Gastroesophageal sphincter (tissue), 4 donors: ENCODE results near the gene PNPLA8. TPM values are rescaled to one million over a fixed set of nuclear protein-coding genes. Genes with fewer than 3 reads are reported as not detected.
"Not testable (repeated sequence)": the region's sequence is repeated elsewhere in the genome, so short reads cannot be mapped to it uniquely, and the experiment has no call there.

Experiments used
- ATAC-seq: fragments of 150-250 bp; one replicate; pipeline ENCODE4 v1.9.1; 2016; ENCODE audit warnings: mild to moderate bottlenecking, moderate library complexity
- H3K27ac ChIP-seq, 4 donors: fragments of 200-600 bp; sonication (generic) in 3 of 4; 1 replicate in 3 of 4; 2 replicates in 1 of 4; pipeline ENCODE4 v1.5.1; 2016 to 2019
- H3K27me3 ChIP-seq: fragments of 200-600 bp; sonication (generic); one replicate; pipeline ENCODE4 v1.5.1; 2019
- H3K36me3 ChIP-seq, 2 donors: fragments of 200-600 bp; sonication (generic); one replicate each; pipeline ENCODE4 v1.5.1; 2019; ENCODE audit warnings: control low read depth in 1 of 2
- H3K4me1 ChIP-seq, 3 donors: fragments of 200-600 bp; sonication (generic); 1 replicate in 2 of 3; 2 replicates in 1 of 3; pipeline ENCODE4 v1.5.1; 2016 to 2019; ENCODE audit warnings: control low read depth in 2 of 3
- H3K4me3 ChIP-seq, 2 donors: fragments of 200-600 bp; sonication (generic); one replicate each; pipeline ENCODE4 v1.5.1; 2019; ENCODE audit warnings: mild to moderate bottlenecking in 1 of 2, moderate library complexity in 1 of 2
- H3K9me3 ChIP-seq, 3 donors: fragments of 200-600 bp; sonication (generic); one replicate each; pipeline ENCODE4 v1.5.1; 2017 to 2019; ENCODE audit warnings: control low read depth in 2 of 3
- EP300 ChIP-seq: sonication (generic); formaldehyde crosslinking; IDR thresholded peaks from one replicate; pipeline ENCODE4 v1.6.1; 2017; ENCODE audit warnings: antibody characterized with exemption, mild to moderate bottlenecking
- POLR2A ChIP-seq, 2 donors: fragments of 450-650 bp; IDR thresholded peaks; one replicate each; pipeline ENCODE4 v1.6.1; 2017; ENCODE audit warnings: antibody characterized with exemption in 2 of 2, mild to moderate bottlenecking in 2 of 2, moderate library complexity in 1 of 2
- POLR2AphosphoS5 ChIP-seq: sonication (generic); formaldehyde crosslinking; IDR thresholded peaks from one replicate; pipeline ENCODE4 v1.6.1; 2017; ENCODE audit warnings: antibody characterized with exemption
- WGBS, 2 donors: methylation state at CpG; one replicate each; pipeline ENCODE4 v1.1.5; 2018; ENCODE audit warnings: low coverage in 1 of 2; 5-methylcytosine and 5-hydroxymethylcytosine counted together
- total RNA-seq, 4 donors: library from RNA; depleted of rRNA; stranded (reverse); fragments of >200 nt; gene quantifications; one replicate each; pipeline ENCODE4 v1.1.0, GENCODE V29; 2016
- TF ChIP-seq, protein P1 (sequence below), 4 experiments: fragments of 200-600 bp in 2 of 4; fragments of 450-650 bp in 2 of 4; sonication (generic) in 1 of 4; IDR thresholded peaks; one replicate each; pipeline ENCODE4 v1.5.1; 2017 to 2019; ENCODE audit warnings: antibody characterized with exemption in 4 of 4, mild to moderate bottlenecking in 2 of 4, moderate library complexity in 2 of 4

Gene PNPLA8
- total RNA-seq, 4 donors from 2014 or later: 28.3 to 52.1 (median 44.9) TPM

DNA sequence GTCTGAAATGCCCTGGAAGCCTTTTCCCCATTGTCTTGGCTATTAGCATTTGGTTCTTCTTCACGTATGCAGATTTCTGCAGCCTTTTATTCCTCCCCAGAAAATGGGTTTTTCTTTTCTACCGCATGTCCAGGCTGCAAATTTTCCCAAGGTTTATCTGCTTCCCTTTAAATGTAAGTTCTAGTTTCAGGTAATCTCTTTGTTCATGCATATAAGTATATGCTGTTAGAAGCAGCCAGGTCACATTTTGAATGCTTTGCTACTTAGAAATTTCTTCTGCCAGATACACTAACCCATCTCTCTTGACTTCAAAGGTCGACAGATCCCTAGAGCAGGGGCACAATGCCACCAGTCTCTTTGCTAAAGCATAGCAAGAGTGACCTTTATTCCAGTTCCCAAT is 31.3 kb upstream of the PNPLA8 start:
- 93 to 100% methylated on average over 2 to 3 of the region's 3 CpGs for WGBS, 2 donors
- Histone ChIP-seq H3K27me3 (no peaks in the 10 kb centered on the region), H3K36me3 (peaks cover 0 to 13% of the 10 kb centered on the region in 2 donors), H3K4me3 (no peak overlapping the region), H3K9me3 (peaks cover 0 to 21% (median 0%) of the 10 kb centered on the region in 3 donors), H3K4me1 (no peaks in the 10 kb centered on the region), H3K27ac (no peak overlapping the region)
- ATAC-seq: no peak
- TF ChIP-seq POLR2A (IDR thresholded peaks at IDR 0.05): no peak
- no peak for TF ChIP-seq EP300
- no peak for TF ChIP-seq POLR2AphosphoS5
- TF ChIP-seq, protein P1, sequence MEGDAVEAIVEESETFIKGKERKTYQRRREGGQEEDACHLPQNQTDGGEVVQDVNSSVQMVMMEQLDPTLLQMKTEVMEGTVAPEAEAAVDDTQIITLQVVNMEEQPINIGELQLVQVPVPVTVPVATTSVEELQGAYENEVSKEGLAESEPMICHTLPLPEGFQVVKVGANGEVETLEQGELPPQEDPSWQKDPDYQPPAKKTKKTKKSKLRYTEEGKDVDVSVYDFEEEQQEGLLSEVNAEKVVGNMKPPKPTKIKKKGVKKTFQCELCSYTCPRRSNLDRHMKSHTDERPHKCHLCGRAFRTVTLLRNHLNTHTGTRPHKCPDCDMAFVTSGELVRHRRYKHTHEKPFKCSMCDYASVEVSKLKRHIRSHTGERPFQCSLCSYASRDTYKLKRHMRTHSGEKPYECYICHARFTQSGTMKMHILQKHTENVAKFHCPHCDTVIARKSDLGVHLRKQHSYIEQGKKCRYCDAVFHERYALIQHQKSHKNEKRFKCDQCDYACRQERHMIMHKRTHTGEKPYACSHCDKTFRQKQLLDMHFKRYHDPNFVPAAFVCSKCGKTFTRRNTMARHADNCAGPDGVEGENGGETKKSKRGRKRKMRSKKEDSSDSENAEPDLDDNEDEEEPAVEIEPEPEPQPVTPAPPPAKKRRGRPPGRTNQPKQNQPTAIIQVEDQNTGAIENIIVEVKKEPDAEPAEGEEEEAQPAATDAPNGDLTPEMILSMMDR (IDR thresholded peaks at IDR 0.05): no peak

GRCh38 chr7:108556665-108557064 is 30.7 kb upstream of the PNPLA8 start:
- not testable (repeated sequence) for H3K4me1 ChIP-seq, H3K4me3 ChIP-seq, ATAC-seq, H3K27me3 ChIP-seq, H3K27ac ChIP-seq
- Histone ChIP-seq H3K9me3 (peaks cover 0 to 21% (median 0%) of the 10 kb centered on the region in 3 donors), H3K36me3 (peaks cover 0 to 12% of the 10 kb centered on the region in 2 donors)

- 71 to 88% methylated on average over 1 to 2 of the region's 2 CpGs for WGBS, 2 donors
- ATAC-seq, H3K4me3 ChIP-seq, H3K9me3 ChIP-seq, H3K27me3 ChIP-seq, H3K27ac ChIP-seq, H3K4me1 ChIP-seq, H3K36me3 ChIP-seq: not testable (repeated sequence)
Observed at GRCh38 chr7:108548141-108548896, 22.4 kb upstream of the PNPLA8 start.

DNA sequence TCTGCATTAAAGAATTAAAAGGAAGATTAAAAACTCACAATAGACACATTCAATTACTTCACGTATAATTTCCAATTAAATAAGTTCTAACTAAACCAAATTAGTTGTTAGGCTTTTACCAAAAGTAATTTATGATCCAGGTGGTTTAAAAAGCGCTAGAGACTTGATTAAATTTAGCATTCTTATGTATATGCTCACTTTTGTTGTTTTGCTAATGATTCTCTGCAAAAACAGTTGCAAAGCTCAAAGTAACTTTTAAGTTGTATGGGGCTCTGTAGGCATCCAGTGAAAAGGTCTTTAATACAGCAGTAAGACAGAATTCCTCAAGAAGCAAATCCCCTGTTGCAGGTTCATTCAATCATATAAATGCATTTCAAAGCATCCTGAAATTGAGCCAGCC is 15.5 kb upstream of the PNPLA8 start:
- Histone ChIP-seq H3K27ac (no peak overlapping the region), H3K36me3 (no peaks in the 10 kb centered on the region), H3K4me3 (no peak overlapping the region), H3K4me1 (no peaks in the 10 kb centered on the region), H3K9me3 (no peaks in the 10 kb centered on the region), H3K27me3 (no peaks in the 10 kb centered on the region)
- TF ChIP-seq EP300 (no peak), POLR2AphosphoS5 (no peak), POLR2A (IDR thresholded peaks at IDR 0.05) (no peak)
- TF ChIP-seq, protein P1 (IDR thresholded peaks at IDR 0.05): no peak
- 50 to 64% methylated on average over 2 of the region's 2 CpGs for WGBS, 2 donors
- ATAC-seq: no peak

- H3K4me3 ChIP-seq, H3K27ac ChIP-seq, H3K27me3 ChIP-seq, H3K36me3 ChIP-seq, H3K9me3 ChIP-seq, H3K4me1 ChIP-seq, ATAC-seq: not testable (repeated sequence)
- 84 to 100% methylated on average over 1 to 4 of the region's 4 CpGs for WGBS, 2 donors
Observed at GRCh38 chr7:108538685-108539084, 12.8 kb upstream of the PNPLA8 start.

DNA sequence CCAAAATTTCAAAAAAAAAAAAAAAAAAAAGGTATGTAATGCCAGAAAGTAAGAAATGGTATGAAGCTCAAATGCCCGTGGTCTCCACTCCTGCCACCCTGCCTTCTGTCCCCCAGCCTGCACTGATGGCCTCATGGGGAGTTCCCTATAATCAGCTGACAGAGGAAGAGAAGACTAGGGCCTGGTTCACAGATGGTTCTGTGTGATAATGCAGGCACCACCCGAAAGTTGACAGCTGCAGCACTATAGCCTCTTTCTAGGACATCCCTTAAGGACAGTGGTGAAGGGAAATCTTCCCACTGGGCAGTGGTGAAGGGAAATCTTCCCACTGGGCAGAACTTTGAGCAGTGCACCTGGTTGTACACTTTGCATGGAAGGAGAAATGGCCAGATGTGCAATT is 12.3 kb upstream of the PNPLA8 start:
- 42 to 83% methylated on average over 2 of the region's 2 CpGs for WGBS, 2 donors
- not testable (repeated sequence) for H3K27ac ChIP-seq, H3K9me3 ChIP-seq, H3K4me1 ChIP-seq, ATAC-seq, H3K36me3 ChIP-seq, H3K27me3 ChIP-seq, H3K4me3 ChIP-seq

- H3K36me3 ChIP-seq: no peaks in the 10 kb centered on the region
- TF ChIP-seq EP300: no peak
- TF ChIP-seq, protein P1 (IDR thresholded peaks at IDR 0.05): no peak
- no peak for TF ChIP-seq POLR2A (IDR thresholded peaks at IDR 0.05)
- no peak for TF ChIP-seq POLR2AphosphoS5
- no peaks in the 10 kb centered on the region for H3K4me1 ChIP-seq
- H3K27ac ChIP-seq: no peak overlapping the region
- 70 to 78% methylated on average over 2 of the region's 2 CpGs for WGBS, 2 donors
- H3K9me3 ChIP-seq: no peaks in the 10 kb centered on the region
- no peak for ATAC-seq
- no peak overlapping the region for H3K4me3 ChIP-seq
- no peaks in the 10 kb centered on the region for H3K27me3 ChIP-seq
Observed at GRCh38 chr7:108537229-108537628, 11.3 kb upstream of the PNPLA8 start.
